HG03521 (cell line): ENCODE results near the gene EEF2.
A peak's percentile ranks its signal among the peaks of the same experiment; 100 is the strongest.
"Not testable (repeated sequence)": the region's sequence is repeated elsewhere in the genome, so short reads cannot be mapped to it uniquely, and the experiment has no call there.

Experiments
- ATAC-seq: cut with Tn5 transposase; IDR thresholded peaks from one replicate; pipeline ENCODE4 v1.9.1; 2021; ENCODE audit warnings: mild to moderate bottlenecking, moderate library complexity; ENCODE audit not compliant: unreplicated experiment

The EEF2 gene

GRCh38 chr19:3970808-3971598 lies 14.3 kb downstream of the EEF2 start, which contains the start of gene DAPK3:
TSS of gene DAPK3 (minus strand) at chr19:3971099. CDS start at chr19:3969735, 1,364 bp downstream.
- peak; percentile 98 for ATAC-seq

GRCh38 chr19:3970313-3970807 lies 14.9 kb downstream of the EEF2 start:
- no peak for ATAC-seq

DNA sequence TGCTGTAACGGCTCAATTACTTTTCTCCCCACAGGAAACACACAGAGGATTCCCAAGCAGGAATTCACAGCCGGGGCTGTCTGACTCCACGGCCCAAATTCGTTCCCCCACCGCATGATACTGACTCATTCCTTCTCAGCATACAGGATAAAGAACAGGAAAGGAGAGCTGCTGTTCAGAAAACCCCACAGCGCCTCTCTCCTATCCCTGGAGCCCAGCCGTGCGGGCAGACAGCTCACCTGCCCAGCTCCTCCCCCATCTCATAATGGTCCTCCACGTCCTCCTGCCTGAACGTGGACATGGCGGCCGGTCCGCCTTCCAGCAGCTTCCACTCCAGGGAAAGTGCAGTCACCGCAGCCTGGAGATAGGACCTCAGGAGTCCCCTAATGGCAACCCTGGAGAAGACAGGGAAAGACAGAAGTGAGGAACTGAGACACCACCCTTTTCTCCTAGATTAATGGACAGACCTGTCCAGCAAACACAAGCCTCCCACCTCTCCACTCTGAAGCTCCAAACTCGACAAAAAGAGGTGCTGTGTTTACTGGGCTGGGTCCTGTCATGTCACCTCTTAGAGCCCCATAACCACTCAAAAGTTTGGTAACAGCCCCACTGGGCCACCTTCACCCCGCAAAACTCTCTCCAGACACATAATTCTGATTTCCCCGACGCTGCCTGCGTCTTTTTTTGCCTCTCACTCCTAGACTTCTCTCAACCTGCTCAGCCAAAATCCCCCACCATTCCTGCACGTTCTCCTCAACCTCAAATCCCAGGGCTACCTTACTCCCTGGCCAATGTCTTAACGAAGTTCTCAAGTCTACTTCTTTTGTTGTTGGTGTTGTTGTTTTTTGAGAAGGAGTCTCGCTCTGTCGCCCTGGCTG lies 15.6 kb downstream of the EEF2 start:
- ATAC-seq, result no peak

DNA sequence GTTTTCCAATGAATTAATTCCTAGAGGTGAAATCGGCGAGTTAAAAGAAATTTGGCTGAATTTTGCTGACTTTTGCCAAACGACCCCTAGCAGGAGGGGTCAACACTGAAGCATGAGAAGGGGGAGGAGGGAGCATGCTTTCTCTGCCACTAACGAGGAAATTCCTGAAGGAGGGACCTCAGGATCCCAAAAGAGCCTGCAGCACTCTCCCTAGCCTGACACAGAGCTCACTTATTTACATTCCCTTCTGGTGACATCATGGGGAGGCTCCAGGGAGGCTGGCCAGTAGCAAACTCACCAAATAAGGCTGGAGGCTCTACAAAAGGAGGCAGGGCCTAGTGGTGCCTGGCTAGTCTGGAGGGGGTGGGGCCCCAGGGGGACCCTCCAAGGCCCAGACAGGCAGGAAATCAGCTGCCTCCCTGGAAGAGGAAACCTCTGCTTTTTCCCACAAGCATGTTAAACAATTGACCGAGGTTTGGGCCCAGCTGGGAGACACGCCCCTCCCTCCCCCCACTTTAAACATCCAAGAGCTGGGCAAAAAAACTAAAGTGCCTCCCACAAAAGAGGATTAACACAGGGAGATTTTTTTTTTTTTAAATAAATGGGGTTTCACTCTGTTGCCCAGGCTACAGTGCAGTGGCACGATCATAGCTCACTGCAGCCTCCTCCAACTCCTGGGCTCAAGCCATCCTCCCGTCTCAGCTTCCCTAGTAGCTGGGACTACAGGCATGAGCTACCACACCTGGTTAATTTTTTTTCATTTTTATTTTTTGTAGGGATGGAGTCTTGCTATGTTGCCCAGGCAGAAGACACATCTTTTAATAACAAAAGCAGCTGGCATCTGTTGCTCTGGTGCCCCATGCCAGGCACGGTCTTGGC lies 16.5 kb downstream of the EEF2 start:
- no peak for ATAC-seq

DNA sequence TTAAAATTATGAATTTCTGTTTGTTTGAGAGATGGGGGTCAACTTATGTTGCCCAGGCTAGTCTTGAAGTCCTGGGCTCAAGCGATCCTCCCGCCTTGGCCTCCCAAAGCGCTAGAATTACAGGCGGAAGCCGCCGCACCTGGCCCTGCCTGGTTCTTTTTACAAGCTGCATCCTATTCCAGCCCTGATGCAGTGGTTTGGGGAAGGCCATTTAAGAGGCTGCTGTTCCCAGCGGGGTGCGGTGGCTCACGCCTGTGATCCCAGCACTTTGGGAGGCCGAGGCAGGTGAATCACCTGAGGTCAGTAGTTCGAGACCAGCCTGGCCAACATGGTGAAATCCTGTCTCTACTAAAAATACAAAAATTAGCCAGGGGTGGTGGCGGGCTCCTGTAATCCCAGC lies 17.3 kb downstream of the EEF2 start:
- not testable (repeated sequence) for ATAC-seq

- no peak for ATAC-seq
These were observed 18.9 kb downstream of the EEF2 start for GRCh38 chr19:3966051-3967017.

DNA sequence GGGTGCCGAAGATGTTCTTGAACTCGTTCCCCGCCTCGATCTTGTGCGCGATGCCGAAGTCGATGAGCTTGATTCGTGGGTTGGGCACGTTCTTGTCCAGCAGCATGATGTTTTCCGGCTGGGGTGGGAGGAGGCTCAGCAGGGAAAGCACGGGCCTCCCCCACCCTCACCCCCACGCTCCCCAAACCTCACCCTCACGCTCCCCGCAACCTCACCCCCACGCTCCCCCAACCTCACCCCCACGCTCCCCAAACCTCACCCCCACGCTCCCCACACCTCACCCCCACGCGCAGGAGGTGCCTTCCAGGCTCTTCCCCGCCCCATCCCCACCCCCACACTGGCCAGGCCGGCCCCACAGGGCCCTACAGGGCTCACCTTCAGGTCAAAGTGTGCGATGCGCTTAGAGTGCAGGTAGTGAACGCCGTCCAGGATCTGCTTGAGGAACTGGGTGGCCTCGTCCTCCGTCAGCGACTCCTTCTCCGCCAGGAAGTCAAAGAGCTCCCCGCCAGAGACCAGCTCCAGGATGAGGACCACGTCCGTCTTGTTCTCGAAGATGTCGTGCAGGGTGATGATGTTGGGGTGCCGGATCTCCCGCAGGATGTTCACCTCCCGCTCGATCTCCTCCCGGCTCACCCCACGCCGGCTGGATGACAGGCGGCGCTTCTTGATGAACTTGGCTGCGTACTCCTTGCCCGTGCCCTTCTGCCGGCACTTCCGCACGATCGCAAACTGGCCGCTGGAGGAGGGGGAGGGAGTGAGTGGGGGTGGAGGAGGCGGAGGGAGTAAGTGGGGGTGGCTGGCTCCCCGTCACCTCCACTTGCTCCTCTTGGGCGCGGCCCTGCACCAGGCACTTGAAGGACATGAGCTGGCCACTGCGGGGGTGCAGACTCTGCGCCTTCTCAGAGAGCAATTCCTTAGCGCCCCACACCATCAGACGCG lies 20.7 kb downstream of the EEF2 start:
- ATAC-seq, result no peak

- no peak for ATAC-seq
These were observed 21.6 kb downstream of the EEF2 start for GRCh38 chr19:3963458-3964255.

GRCh38 chr19:3961007-3961406 lies 24.3 kb downstream of the EEF2 start:
- no peak for ATAC-seq

DNA sequence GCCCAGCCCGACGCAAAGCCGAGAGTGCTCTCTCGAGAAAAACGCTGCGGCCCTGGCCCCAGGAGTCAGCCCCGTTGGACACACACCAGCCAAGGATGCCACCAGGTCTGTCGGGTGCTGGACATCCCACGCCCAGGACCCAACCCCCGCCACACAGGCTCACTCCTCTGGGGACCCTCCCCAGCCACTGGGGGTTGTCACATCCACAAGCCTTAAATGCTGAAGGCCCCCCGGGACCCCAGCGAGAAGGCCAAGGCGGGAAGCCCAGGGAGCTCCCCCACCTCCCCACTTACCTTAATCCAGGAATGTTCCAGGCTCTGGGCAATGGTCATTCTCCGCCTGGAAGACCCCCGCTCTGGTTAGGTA lies 25.5 kb downstream of the EEF2 start:
- ATAC-seq, result no peak

DNA sequence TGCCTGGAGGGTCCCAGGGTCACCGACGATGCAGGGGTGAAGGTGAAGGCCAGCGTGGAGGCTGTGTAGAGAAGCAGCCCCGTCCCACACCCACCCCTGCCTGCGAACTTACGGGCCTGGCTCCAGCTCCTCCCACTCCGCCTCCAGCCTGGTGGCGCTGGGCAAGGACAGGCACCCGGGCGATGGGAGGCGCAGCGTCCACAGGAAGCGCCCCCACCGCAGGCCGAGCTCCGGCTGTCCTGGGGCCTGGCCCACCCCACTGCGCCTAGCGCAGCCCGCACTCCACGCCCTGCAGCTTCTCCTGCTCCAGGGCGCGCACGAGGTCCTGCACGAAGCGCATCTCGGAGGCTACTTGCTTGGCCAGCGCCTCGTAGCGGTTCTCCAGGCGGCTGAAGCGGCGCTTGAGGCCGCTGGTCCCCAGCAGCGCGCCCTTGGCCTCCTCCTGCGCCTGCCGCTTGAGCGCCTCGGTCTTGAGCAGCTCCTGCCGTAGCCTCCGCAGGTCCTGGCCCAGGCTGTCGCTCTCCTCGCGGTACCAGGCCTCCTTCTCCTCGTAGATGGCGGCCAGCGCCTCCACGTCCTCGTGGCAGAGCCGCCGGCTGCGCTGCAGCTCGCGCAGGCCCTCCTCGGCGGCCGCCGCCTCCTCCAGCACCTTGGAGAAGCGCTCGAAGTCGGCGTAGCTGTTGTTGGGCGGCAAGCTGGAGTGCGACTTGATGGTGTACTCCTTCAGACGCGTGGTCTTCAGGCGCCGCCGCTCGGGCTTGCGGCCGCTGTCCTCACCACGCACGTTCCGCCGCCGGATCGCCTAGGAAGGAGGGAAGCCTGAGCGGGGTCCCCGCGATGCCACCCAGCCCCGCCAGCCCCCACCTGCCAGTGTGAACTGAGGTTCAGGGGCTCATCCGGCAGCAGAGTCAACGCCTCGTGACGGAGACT lies 26.2 kb downstream of the EEF2 start:
- no peak for ATAC-seq

GRCh38 chr19:3955688-3956087 lies 29.6 kb downstream of the EEF2 start:
- no peak for ATAC-seq

GRCh38 chr19:3955276-3955675 lies 30.0 kb downstream of the EEF2 start:
- not testable (repeated sequence) for ATAC-seq

GRCh38 chr19:3954107-3954506 lies 31.2 kb downstream of the EEF2 start:
- ATAC-seq, result no peak

DNA sequence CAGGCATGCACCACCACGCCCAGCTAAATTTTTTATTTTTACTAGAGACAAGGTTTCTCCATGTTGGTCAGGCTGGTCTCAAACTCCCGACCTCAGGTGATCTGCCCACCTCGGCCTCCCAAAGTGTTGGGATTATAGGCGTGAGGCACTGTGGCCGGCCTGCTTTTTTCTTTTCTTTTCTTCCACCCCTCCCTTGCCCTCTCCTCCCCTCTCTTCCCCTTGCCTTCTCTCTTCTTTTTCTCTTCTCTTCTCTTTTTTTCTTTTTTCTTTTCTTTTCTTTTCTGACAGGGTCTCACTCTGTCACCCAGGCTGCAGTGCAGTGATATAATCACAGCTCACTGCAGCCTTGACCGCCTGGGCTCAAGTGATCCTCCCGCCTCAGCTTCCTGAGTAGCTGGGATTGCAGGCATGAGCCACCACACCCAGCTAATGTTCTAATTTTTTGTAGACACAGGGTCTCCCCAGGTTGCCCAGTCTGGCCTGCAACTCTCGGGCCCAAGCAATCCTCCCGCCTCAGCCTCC lies 32.4 kb downstream of the EEF2 start:
- not testable (repeated sequence) for ATAC-seq
